GM21360 (cell line): ENCODE data around the gene MLLT10.
"Not testable (repeated sequence)": the region's sequence is repeated elsewhere in the genome, so short reads cannot be mapped to it uniquely, and the experiment has no call there.

Source experiments
- ATAC-seq: cut with Tn5 transposase; IDR thresholded peaks from one replicate; pipeline ENCODE4 v1.9.1; 2021; ENCODE audit warnings: mild to moderate bottlenecking, moderate library complexity; ENCODE audit not compliant: unreplicated experiment

MLLT10 gene

DNA sequence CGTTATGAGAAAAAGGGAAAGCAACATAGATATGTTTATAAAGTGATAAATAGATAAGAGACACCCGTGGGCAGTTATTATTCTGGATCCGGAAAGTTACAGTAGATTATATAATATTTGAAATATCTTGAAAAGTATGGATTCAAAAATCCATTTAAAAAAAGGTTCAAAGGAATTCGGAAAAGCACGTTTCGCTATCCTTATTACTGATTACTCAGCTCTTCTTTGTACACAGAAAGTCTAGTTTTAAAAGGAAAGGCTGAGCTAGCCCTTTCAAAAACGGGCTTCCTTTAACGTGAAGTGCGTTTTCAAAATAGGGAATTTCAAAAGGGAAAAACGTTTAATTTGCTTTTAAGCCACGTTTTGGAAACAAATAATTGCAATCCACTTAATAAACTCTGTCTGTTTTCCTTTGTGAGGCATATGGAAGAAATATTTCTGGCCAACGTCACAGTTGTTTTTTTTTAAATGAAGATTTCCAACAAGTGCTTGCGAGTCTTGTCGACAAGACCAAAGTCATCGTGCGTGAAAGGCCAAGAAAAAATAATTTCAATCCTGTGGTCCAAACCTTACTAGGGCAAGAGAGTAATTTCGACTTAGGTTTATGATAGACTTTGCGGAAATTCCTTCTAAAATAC is 6.3 kb upstream of the MLLT10 start:
- no peak for ATAC-seq

GRCh38 chr10:21528236-21529031 is 5.6 kb upstream of the MLLT10 start:
- no peak for ATAC-seq

DNA sequence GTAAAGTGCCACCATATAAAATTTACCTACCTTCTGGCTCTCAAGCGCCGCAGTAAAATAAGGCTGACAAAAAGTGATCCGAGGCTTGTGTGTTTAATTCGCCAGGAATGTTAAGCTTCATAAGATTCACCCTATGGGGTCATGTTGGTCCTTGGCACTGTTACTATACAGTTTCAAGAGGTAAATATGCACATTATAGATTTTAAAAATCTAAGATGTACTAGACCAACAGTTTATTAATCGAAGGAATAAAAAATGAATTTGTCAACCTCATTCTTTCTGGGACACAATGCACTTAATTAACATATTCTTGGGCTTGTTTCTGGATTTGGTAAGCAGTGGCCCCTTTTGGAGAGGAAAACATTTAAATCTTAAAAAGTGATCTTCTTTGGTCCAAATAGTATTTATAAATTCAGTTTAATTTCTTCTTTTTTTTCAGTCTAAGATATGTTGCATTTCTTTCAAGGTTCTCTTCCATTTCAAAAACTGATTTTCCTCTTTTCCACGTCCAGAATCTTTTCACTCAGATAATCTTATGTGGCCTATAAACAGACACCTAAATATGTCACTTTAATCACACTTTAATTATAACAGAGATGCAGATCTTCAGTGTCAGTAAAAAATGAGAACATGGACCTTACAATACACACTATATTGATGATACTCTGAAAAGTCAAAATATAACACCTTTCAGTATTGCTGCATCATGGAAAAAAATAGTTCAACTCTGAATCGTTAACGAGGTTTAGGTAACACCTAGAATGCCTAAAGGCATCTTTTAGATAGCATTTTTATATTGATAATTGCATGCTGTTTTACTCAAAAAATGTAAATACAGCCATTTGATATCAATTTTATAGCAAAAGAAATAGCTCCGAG is 4.8 kb upstream of the MLLT10 start:
- no peak for ATAC-seq

DNA sequence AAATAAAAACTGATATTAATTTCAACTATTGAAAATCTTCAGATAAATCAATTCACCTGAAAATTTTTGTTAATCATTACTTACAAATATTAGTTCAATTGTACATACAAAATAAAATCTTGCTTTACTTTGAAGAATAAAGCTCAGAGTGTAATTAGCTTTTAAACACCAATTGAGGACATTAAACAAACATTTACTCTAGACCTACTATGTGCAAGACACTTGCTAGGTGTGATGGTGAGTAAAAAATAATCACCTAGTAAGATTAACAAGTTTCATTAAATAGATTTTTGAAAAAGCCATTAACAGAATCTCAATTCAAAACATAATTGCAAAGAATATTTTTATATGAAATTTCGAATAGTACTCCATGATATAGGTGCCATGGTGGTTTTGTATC is 3.9 kb upstream of the MLLT10 start:
- no peak for ATAC-seq

DNA sequence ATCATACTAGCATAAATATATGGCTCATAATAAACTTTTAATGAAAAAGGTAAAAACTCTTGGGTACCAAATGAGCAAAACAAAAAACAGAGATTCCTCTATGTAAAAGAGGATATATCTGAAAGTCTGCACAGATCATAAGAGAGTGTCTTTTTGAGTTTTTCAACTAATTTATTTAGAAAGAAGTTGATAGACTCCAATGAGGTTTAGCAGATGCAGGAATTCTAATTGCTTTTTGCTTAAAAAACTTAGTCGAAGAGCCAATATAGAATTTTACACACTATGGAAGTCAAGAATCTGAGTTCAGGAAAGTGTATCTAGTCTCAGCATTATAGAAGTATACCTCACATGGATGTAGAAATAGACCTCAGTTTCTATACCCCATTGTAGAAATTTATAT is 3.4 kb upstream of the MLLT10 start:
- no peak for ATAC-seq

DNA sequence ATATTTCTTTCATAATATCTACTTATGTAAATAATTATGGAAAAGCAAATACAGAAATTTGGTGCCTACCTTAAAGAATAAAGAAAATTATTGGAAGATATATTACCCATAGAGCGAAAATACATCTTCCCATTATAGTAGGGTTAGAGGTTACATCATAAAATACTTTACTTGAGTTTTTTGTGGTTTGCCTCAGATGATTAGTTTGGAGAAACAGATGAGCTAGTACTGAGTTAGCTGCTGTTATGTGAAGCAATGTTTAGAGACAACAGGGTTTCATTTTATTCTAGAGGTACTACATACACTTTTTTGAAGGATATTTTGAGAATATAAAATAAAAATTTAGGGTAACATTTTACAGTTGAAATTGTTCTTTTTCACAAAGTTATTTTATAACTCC is 2.9 kb upstream of the MLLT10 start:
- ATAC-seq = no peak

GRCh38 chr10:21532694-21533466 is 1.2 kb upstream of the MLLT10 start:
- ATAC-seq = no peak

DNA sequence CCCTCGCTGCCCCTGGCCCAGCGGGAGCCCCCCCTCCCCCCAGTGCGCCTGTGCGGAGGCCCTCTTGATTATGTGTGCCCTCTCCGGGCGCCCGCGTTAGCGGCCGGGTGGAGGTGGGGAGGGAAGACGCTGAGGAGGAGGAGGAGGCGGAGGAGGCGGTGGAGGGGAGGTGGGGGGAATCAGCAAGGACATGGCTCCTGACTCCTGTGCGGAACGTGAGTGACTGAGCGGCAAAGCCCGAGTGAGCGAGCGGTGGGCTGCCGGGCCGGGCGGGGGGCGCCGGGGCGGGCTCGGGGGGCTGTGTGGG is 201 bp downstream of the MLLT10 start:
- ATAC-seq = no peak

- no peak for ATAC-seq
Measured at GRCh38 chr10:21534604-21535493, 817 bp downstream of the MLLT10 start.

GRCh38 chr10:21535494-21535965 is 1.5 kb downstream of the MLLT10 start:
- ATAC-seq = no peak

DNA sequence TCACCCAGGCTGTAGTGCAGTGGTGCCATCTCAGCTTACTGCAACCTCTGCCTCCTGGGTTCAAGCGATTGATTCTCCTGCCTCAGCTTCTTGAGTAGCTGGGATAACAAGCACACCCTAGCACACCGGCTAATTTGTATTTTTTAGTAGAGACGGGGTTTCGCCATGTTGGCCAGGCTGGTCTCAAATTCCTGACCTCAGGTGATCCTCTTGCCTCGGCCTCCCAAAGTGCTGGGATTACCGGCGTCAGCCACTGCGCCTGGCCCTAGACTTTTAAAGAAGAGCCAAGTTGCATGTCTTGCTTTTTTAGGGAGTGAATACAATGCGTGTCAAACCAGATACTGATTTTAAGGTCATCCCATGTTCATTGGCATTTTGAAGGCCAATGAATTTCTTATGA is 1.9 kb downstream of the MLLT10 start:
- ATAC-seq = not testable (repeated sequence)

DNA sequence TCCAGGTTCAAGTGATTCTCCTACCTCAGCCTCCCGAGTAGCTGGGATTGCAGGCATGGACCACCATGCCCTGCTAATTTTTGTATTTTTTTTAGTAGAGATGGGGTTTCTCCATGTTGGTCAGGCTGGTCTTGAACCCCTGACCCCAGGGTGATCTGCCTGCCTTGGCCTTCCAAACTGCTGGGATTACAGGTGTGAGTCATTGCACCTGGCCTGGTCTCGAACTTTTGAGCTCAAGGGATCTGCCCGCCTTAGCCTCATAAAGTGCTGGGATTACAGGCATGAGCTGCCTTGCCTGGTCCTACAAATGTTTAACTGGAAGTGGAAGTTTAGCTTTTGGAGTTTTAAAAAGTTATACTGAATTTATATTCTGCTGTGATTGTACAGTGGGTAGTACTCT is 2.8 kb downstream of the MLLT10 start:
- no peak for ATAC-seq

GRCh38 chr10:21540701-21541100 is 6.7 kb downstream of the MLLT10 start:
- not testable (repeated sequence) for ATAC-seq

- ATAC-seq = no peak
Measured at GRCh38 chr10:21547246-21547645, 13.2 kb downstream of the MLLT10 start.

DNA sequence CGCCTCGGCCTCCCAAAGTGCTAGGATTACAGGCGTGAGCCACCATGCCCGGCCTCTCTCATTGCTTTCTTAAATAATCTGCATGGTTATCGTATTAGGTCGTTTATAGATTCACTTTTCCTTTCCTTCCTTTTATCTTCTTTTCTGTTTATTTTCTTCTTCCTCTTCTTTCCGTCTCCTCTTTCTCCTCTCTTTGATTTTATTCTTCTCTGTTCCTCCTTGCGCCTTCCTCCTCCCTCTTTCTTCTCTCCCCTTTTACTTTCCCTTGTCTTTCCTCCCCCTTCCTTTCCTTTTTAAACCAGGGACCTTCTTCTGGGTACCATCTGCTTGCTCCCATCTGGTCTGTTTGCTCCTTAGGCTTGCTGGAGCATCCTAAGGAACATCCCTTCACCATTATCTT is 18.6 kb downstream of the MLLT10 start:
- ATAC-seq = no peak

DNA sequence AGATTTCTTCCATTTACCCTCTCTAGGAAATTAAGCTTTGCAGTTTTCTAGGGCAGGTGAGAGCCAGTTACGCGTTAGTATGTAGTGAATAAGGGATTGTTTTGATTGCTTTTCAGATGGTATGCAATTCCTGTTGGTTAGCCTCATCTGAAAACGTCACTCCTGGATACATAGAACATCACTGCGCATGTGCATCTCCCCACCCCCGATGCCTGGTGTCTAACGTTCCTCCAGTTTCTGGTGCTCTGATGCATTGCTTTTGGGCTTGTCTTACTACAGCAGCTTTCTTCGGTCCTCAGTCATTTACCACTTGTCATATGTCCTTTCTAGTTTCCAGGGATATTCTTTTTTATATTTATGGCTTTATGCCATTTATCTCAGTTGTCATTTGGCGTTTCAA is 22.5 kb downstream of the MLLT10 start:
- no peak for ATAC-seq

DNA sequence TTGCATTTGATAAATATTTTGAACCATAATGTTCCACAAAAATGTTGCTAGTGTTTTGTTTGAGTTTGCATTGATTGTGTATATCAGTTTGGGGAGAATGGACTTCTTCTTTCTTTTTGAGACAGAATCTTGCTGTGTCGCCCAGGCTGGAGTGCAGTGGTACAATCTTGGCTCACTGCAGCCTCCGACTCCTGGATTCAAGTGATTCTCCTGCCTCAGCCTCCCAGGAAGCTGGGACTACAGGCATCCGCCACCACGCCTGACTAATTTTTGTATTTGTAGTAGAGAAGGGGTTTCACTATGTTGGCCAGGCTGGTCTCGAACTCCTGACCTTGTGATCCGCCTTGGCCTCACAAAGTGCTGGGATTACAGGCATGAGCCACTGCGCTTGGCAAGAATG is 25.0 kb downstream of the MLLT10 start:
- ATAC-seq = not testable (repeated sequence)

DNA sequence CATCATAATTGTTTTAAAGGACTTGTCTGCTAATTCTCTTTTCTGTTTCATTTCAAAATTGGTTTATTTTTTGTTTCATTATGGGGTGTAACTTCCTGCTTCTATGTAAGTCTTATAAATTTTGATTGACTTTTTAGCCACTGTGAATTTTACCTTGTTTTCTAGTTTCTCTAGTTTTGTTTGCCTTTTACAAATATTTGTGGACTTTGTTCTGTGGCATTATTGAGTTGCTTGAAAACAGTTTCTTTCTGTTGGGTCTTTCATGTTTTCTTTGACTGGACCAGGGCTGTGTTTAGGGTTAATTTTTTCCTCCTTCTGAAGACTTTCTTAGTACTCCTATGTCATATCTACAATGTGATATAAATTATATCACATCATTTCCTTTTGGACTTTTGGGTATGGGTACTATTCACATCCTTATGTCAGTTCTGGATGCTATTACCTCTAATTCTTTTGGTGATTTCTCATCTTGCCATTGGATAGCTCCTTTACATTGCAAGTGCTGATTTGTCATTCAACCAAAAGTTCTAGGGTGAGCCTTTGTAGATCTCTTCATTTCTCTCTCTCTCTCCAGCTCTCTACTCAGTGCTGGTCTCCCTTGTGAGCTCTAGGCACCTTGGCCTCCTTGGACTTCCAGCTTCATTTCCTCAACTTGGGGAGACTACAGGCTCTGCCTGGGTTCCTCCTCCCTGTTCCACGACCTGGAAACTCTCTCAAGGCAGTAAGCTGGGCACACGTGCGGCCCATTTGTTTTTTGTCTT is 36.9 kb downstream of the MLLT10 start:
- no peak for ATAC-seq

DNA sequence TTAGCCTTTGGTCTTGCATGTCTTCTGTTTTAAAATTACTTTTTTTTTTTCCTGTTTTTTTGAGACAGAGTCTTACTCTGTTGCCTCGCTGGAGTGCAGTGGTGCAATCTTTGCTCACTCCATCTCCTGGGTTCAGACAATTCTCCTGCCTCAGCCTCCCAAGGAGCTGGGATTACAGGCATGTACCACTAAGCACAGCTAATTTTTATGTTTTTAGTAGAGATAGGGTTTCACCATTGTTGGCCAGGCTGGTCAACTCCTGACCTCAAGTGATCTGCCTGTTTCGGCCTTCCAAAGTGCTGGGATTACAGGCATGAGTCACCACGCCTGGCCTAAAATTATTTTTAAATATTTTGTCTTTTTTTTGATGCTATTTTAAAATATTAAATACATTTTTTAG is 38.5 kb downstream of the MLLT10 start:
- no peak for ATAC-seq
